Neural progenitor cell (in vitro differentiated cells): Measurements from ENCODE around the gene CCDC178. TPM values are rescaled to one million over a fixed set of nuclear protein-coding genes. Genes with fewer than 3 reads are reported as not detected.

Experiments
- DNase-seq: peaks from one replicate; pipeline ENCODE4 v3.0.0-alpha.2; 2016; ENCODE audit warnings: low spot score
- H2AFZ ChIP-seq: fragments of 200-600 bp; sonication (generic); replicated peaks from 2 replicates; pipeline ENCODE4 v1.6.1; 2016; ENCODE audit warnings: antibody characterized with exemption
- H3F3A ChIP-seq: fragments of 200-600 bp; sonication (generic); 2 replicates; pipeline ENCODE4 v1.6.1; 2016; ENCODE audit warnings: antibody characterized with exemption, low read depth
- H3K27ac ChIP-seq: fragments of 200-600 bp; sonication (generic); 2 replicates; pipeline ENCODE4 v1.5.1; 2016; ENCODE audit warnings: mild to moderate bottlenecking
- H3K27me3 ChIP-seq: fragments of 200-600 bp; sonication (generic); 2 replicates; pipeline ENCODE4 v1.6.1; 2016; ENCODE audit warnings: mild to moderate bottlenecking, moderate library complexity
- H3K36me3 ChIP-seq: fragments of 200-600 bp; sonication (generic); 2 replicates; pipeline ENCODE4 v1.5.1; 2016
- H3K4me1 ChIP-seq: fragments of 200-600 bp; sonication (generic); 2 replicates; pipeline ENCODE4 v1.6.1; 2016; ENCODE audit warnings: mixed run types
- H3K4me2 ChIP-seq: fragments of 200-600 bp; sonication (generic); 2 replicates; pipeline ENCODE4 v1.6.1; 2016
- H3K4me3 ChIP-seq: fragments of 200-600 bp; sonication (generic); 2 replicates; pipeline ENCODE4 v1.5.1; 2016
- H3K79me2 ChIP-seq: fragments of 200-600 bp; sonication (generic); 2 replicates; pipeline ENCODE4 v1.6.1; 2016; ENCODE audit warnings: low read depth
- H3K9ac ChIP-seq: fragments of 200-600 bp; sonication (generic); 2 replicates; pipeline ENCODE4 v1.6.1; 2016
- H3K9me3 ChIP-seq: fragments of 200-600 bp; sonication (generic); 2 replicates; pipeline ENCODE4 v1.5.1; 2016; ENCODE audit warnings: low read depth
- H4K20me1 ChIP-seq: fragments of 200-600 bp; sonication (generic); 2 replicates; pipeline ENCODE4 v1.6.1; 2016; ENCODE audit warnings: low read depth
- H3K27ac Mint-ChIP-seq: 3 replicates; pipeline ENCODE4 v1.8.0; 2021; ENCODE audit warnings: mixed read lengths
- H3K27me3 Mint-ChIP-seq: 2 replicates; pipeline ENCODE4 v1.8.0; 2022; ENCODE audit warnings: low read depth, mild to moderate bottlenecking, inconsistent platforms, moderate library complexity, mixed read lengths; ENCODE audit not compliant: insufficient read depth
- H3K36me3 Mint-ChIP-seq: 3 replicates; pipeline ENCODE4 v1.8.0; 2021; ENCODE audit warnings: mixed read lengths
- H3K4me1 Mint-ChIP-seq: 3 replicates; pipeline ENCODE4 v1.8.0; 2021; ENCODE audit warnings: mixed read lengths
- H3K4me3 Mint-ChIP-seq: 3 replicates; pipeline ENCODE4 v1.8.0; 2021; ENCODE audit warnings: mild to moderate bottlenecking, moderate library complexity, mixed read lengths
- H3K9me3 Mint-ChIP-seq: 3 replicates; pipeline ENCODE4 v1.8.0; 2020; ENCODE audit warnings: mixed read lengths
- EZH2 ChIP-seq: fragments of 200-600 bp; sonication (generic); IDR thresholded peaks from 2 replicates; pipeline ENCODE4 v1.6.1; 2017; ENCODE audit warnings: antibody characterized with exemption, mild to moderate bottlenecking, moderate library complexity
- EZH2phosphoT487 ChIP-seq: fragments of 200-600 bp; sonication (generic); IDR thresholded peaks from 2 replicates; pipeline ENCODE4 v1.6.1; 2017; ENCODE audit warnings: antibody characterized with exemption
- total RNA-seq: library from RNA; depleted of rRNA; stranded (reverse); fragments of >200 nt; gene quantifications from 2 replicates; pipeline ENCODE4 v1.2.3, GENCODE V29; 2015; ENCODE audit warnings: low replicate concordance
- TF ChIP-seq, protein P1 (sequence below): fragments of 200-600 bp; sonication (generic); IDR thresholded peaks from 2 replicates; pipeline ENCODE4 v1.5.1; 2017; ENCODE audit warnings: antibody characterized with exemption, mild to moderate bottlenecking

The CCDC178 gene
- total RNA-seq, 1 donor from 2014 or later: 0.51 TPM

DNA sequence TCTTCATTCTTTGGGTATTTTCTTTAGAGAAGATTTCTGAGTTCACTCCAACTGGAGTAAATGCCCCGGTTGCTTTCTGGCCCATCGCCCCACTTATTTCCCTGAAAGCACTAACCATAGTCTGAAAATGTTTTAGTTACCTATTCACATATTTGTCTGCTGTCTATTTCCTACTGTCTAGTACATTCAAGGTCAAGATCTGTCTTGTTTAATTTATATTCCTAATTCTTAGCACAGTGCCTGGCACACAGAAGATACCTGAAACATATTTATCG, 533.3 kb downstream of the CCDC178 start:
- H3F3A ChIP-seq: no peaks in the 10 kb centered on the region
- no peak overlapping the region for H3K4me3 Mint-ChIP-seq
- H3K36me3 Mint-ChIP-seq: no peaks in the 10 kb centered on the region
- H4K20me1 ChIP-seq: no peaks in the 10 kb centered on the region
- H3K9me3 Mint-ChIP-seq: peaks cover 3% of the 10 kb centered on the region
- H3K27me3 ChIP-seq: no peaks in the 10 kb centered on the region
- H3K36me3 ChIP-seq: no peaks in the 10 kb centered on the region
- H3K4me1 Mint-ChIP-seq: peaks cover 32% of the 10 kb centered on the region
- H3K9ac ChIP-seq: no peak overlapping the region
- H3K27me3 Mint-ChIP-seq: no peaks in the 10 kb centered on the region
- H3K4me2 ChIP-seq: no peak overlapping the region
- H3K27ac Mint-ChIP-seq: no peak overlapping the region
- no peak overlapping the region for H3K27ac ChIP-seq
- TF ChIP-seq, protein P1, sequence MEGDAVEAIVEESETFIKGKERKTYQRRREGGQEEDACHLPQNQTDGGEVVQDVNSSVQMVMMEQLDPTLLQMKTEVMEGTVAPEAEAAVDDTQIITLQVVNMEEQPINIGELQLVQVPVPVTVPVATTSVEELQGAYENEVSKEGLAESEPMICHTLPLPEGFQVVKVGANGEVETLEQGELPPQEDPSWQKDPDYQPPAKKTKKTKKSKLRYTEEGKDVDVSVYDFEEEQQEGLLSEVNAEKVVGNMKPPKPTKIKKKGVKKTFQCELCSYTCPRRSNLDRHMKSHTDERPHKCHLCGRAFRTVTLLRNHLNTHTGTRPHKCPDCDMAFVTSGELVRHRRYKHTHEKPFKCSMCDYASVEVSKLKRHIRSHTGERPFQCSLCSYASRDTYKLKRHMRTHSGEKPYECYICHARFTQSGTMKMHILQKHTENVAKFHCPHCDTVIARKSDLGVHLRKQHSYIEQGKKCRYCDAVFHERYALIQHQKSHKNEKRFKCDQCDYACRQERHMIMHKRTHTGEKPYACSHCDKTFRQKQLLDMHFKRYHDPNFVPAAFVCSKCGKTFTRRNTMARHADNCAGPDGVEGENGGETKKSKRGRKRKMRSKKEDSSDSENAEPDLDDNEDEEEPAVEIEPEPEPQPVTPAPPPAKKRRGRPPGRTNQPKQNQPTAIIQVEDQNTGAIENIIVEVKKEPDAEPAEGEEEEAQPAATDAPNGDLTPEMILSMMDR: no peak
- TF ChIP-seq EZH2phosphoT487: no peak
- TF ChIP-seq EZH2: no peak
- DNase-seq: no peak
- no peak overlapping the region for H2AFZ ChIP-seq
- H3K4me3 ChIP-seq: no peak overlapping the region
- no peaks in the 10 kb centered on the region for H3K9me3 ChIP-seq
- no peaks in the 10 kb centered on the region for H3K79me2 ChIP-seq
- peaks cover 12% of the 10 kb centered on the region for H3K4me1 ChIP-seq

DNA sequence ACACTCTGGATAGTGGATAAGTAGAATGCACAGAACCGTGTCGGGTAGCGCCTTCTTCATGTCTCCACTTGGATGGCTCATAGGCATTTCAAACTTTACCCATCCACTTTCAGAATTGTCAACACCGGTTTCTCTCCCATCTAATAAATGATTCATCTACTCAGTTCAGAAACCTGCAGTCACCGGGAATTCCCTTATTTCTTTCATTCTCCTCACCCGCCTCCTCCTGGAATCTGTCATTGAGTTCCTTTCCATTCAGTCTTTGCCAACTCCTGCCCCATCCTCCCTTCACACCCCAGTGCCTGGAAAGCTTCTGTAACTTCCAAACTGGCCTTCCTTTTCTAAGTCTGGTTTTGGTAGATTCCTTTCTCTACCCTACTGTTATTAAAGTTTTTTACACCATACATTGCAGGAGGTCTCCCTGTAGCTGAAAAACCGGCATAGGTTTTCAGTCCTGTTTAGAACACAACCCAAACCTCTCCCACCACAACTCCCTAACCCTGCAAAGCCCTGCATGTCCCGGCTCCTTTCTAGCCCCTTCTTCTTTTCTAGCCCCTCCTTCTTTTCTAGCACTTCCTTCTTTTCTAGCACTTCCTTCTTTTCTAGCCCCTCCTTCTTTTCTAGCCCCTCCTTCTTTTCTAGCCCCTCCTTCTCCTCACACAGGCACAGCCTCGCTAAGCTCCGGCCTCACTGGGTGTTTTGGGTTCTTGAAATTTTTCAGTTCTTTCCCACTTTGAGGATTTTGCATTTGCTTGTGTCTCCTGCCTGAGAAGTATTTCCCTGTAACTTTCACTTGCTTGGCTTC, 533.8 kb downstream of the CCDC178 start:
- DNase-seq: no peak
- Histone ChIP-seq H3K36me3 (no peaks in the 10 kb centered on the region), H3K4me3 (no peak overlapping the region), H3K9ac (no peak overlapping the region), H4K20me1 (no peaks in the 10 kb centered on the region), H3K4me1 (peaks cover 12% of the 10 kb centered on the region), H3F3A (no peaks in the 10 kb centered on the region), H3K9me3 (no peaks in the 10 kb centered on the region), H3K79me2 (no peaks in the 10 kb centered on the region), H3K4me2 (no peak overlapping the region), H2AFZ (no peak overlapping the region), H3K27ac (no peak overlapping the region), H3K27me3 (no peaks in the 10 kb centered on the region)
- Mint-ChIP-seq H3K36me3 (no peaks in the 10 kb centered on the region), H3K4me1 (peaks cover 31% of the 10 kb centered on the region), H3K4me3 (no peak overlapping the region), H3K27ac (no peak overlapping the region), H3K9me3 (peaks cover 3% of the 10 kb centered on the region), H3K27me3 (no peaks in the 10 kb centered on the region)
- TF ChIP-seq, protein P1: no peak
- TF ChIP-seq EZH2phosphoT487 (no peak), EZH2 (no peak)

- Histone ChIP-seq H3K9me3 (no peaks in the 10 kb centered on the region), H3K4me1 (peaks cover 12% of the 10 kb centered on the region), H3K36me3 (no peaks in the 10 kb centered on the region), H3K27me3 (no peaks in the 10 kb centered on the region), H2AFZ (no peak overlapping the region), H3F3A (no peaks in the 10 kb centered on the region), H3K27ac (no peak overlapping the region), H3K4me2 (no peak overlapping the region), H3K4me3 (no peak overlapping the region), H3K9ac (no peak overlapping the region), H3K79me2 (no peaks in the 10 kb centered on the region), H4K20me1 (no peaks in the 10 kb centered on the region)
- no peak overlapping the region for H3K27ac Mint-ChIP-seq
- DNase-seq: no peak
- no peaks in the 10 kb centered on the region for H3K36me3 Mint-ChIP-seq
- no peak for TF ChIP-seq EZH2phosphoT487
- TF ChIP-seq, protein P1: no peak
- TF ChIP-seq EZH2: no peak
- no peak overlapping the region for H3K4me3 Mint-ChIP-seq
- H3K4me1 Mint-ChIP-seq: peaks cover 27% of the 10 kb centered on the region
- peaks cover 3% of the 10 kb centered on the region for H3K9me3 Mint-ChIP-seq
- H3K27me3 Mint-ChIP-seq: no peaks in the 10 kb centered on the region
Observed at GRCh38 chr18:32905651-32906050, 534.9 kb downstream of the CCDC178 start.
